CD8-positive, alpha-beta memory T cell (primary cell): ENCODE results near the gene TUSC2. TPM values are rescaled to one million over a fixed set of nuclear protein-coding genes. Genes with fewer than 3 reads are reported as not detected.

ENCODE experiments used
- CTCF ChIA-PET: fragments of 350-600 bp; sonication (Branson Sonifier 250); formaldehyde crosslinking; loops from one replicate; lab custom pipeline; 2021; ENCODE audit warnings: antibody characterized with exemption; lab: Charles Lee
- POLR2A ChIA-PET: fragments of 350-600 bp; sonication (Branson Sonifier 250); formaldehyde crosslinking; loops from one replicate; lab custom pipeline; 2021; ENCODE audit warnings: antibody characterized with exemption; lab: Charles Lee
- DNase-seq, 5 donors: peaks; one replicate each; pipeline versions ENCODE4 v3.0.0 to v3.0.0-alpha.2; 2020 to 2022; ENCODE audit warnings: mixed read lengths in 1 of 5
- H3K27ac ChIP-seq: one replicate; pipeline ENCODE4 v1.7.0; 2013; ENCODE audit warnings: low read depth, mild to moderate bottlenecking, low read length, moderate library complexity
- H3K27me3 ChIP-seq: 2 replicates; pipeline ENCODE4 v1.7.0; 2013; ENCODE audit warnings: low read length, mild to moderate bottlenecking; ENCODE audit not compliant: insufficient read depth, poor library complexity, severe bottlenecking
- H3K36me3 ChIP-seq: 2 replicates; pipeline ENCODE4 v1.7.0; 2013; ENCODE audit warnings: mild to moderate bottlenecking, low read length, moderate library complexity; ENCODE audit not compliant: insufficient read depth
- H3K4me1 ChIP-seq: 2 replicates; pipeline ENCODE4 v1.7.0; 2013; ENCODE audit warnings: mild to moderate bottlenecking, low read length, moderate library complexity; ENCODE audit not compliant: insufficient read depth
- H3K4me3 ChIP-seq: 2 replicates; pipeline ENCODE4 v1.7.0; 2013; ENCODE audit warnings: mild to moderate bottlenecking, low read length
- H3K9me3 ChIP-seq: 2 replicates; pipeline ENCODE4 v1.7.0; 2013; ENCODE audit warnings: mild to moderate bottlenecking, low read length
- H3K27ac Mint-ChIP-seq, 8 donors: one replicate each; pipeline ENCODE4 v1.8.0; 2020 to 2021; ENCODE audit warnings: mixed read lengths in 8 of 8, mild to moderate bottlenecking in 6 of 8, inconsistent platforms in 3 of 8, moderate library complexity in 3 of 8
- H3K27me3 Mint-ChIP-seq, 2 donors: one replicate each; pipeline ENCODE4 v1.8.0; 2020 to 2021; ENCODE audit warnings: mixed read lengths in 2 of 2, mild to moderate bottlenecking in 1 of 2, moderate library complexity in 1 of 2
- H3K36me3 Mint-ChIP-seq, 3 donors: one replicate each; pipeline ENCODE4 v1.8.0; 2020 to 2021; ENCODE audit warnings: mixed read lengths in 3 of 3, inconsistent platforms in 1 of 3, mild to moderate bottlenecking in 1 of 3
- H3K4me1 Mint-ChIP-seq, 3 donors: one replicate each; pipeline ENCODE4 v1.8.0; 2020 to 2021; ENCODE audit warnings: mixed read lengths in 3 of 3, inconsistent platforms in 1 of 3, mild to moderate bottlenecking in 1 of 3
- H3K4me3 Mint-ChIP-seq, 7 donors: one replicate each; pipeline ENCODE4 v1.8.0; 2020 to 2021; ENCODE audit warnings: mixed read lengths in 7 of 7, mild to moderate bottlenecking in 6 of 7, moderate library complexity in 4 of 7, inconsistent platforms in 2 of 7
- H3K9me3 Mint-ChIP-seq, 5 donors: one replicate each; pipeline ENCODE4 v1.8.0; 2020 to 2022; ENCODE audit warnings: mixed read lengths in 5 of 5, mild to moderate bottlenecking in 3 of 5, moderate library complexity in 2 of 5, inconsistent platforms in 1 of 5
- polyA plus RNA-seq: library from polyadenylated mRNA; unstranded; fragments of 300-500 nt; fragmentation: Illumina TruSeq; gene quantifications from one replicate; pipeline ENCODE4 v1.2.3, GENCODE V29; 2021
- total RNA-seq, 2 experiments: library from RNA; stranded (reverse); gene quantifications; one replicate each; pipeline ENCODE4 v1.2.3, GENCODE V29; 2021

TUSC2 gene
- total and polyA plus RNA-seq, 3 experiments from 2014 or later: 31.4 to 52.9 (median 36.6) TPM

GRCh38 chr3:50370594-50370993 lies 42.6 kb upstream of the TUSC2 start:
- Mint-ChIP-seq H3K36me3 (peaks cover 0 to 1% (median 0%) of the 10 kb centered on the region in 3 donors), H3K9me3 (no peaks in the 10 kb centered on the region)
- POLR2A ChIA-PET: no interaction called here

GRCh38 chr3:50369012-50369670 lies 41.1 kb upstream of the TUSC2 start:
- H3K27ac ChIP-seq: no peak overlapping the region
- H3K27me3 ChIP-seq: no peaks in the 10 kb centered on the region
- ChIA-PET POLR2A (no interaction called here), CTCF (interaction anchor here (0.7 to 1.4 kb wide), 2 partner anchors 174 to 181 kb away, joined by 3 to 4 read pairs; no protein-coding TSS in a partner anchor)
- Mint-ChIP-seq H3K36me3 (peaks cover 0 to 6% (median 0%) of the 10 kb centered on the region in 3 donors), H3K27me3 (no peaks in the 10 kb centered on the region), H3K27ac (peak overlapping the region in 4 of 8 donors; percentile 1 to 69 (median 39)), H3K9me3 (no peaks in the 10 kb centered on the region), H3K4me1 (peaks cover 14 to 39% (median 19%) of the 10 kb centered on the region in 3 donors), H3K4me3 (no peak overlapping the region)
- H3K4me1 ChIP-seq: peaks cover 23% of the 10 kb centered on the region
- DNase-seq: no peak
- H3K9me3 ChIP-seq: no peaks in the 10 kb centered on the region
- H3K4me3 ChIP-seq: no peak overlapping the region
- no peaks in the 10 kb centered on the region for H3K36me3 ChIP-seq

More at GRCh38 chr3:50370594-50370993, 42.6 kb upstream of the TUSC2 start:
- DNase-seq: no peak
- CTCF ChIA-PET: interaction anchor here (1.1 to 2.0 kb wide), 2 partner anchors 23 to 124 kb away, joined by 3 to 5 read pairs; no protein-coding TSS in a partner anchor
- no peak overlapping the region for H3K27ac ChIP-seq
- H3K36me3 ChIP-seq: no peaks in the 10 kb centered on the region
- Mint-ChIP-seq H3K4me1 (peaks cover 9 to 30% (median 14%) of the 10 kb centered on the region in 3 donors), H3K27me3 (no peaks in the 10 kb centered on the region), H3K27ac (peak overlapping the region in 1 of 8 donors; percentile 28), H3K4me3 (peak overlapping the region in 1 of 7 donors; percentile 38)
- no peaks in the 10 kb centered on the region for H3K27me3 ChIP-seq
- H3K4me1 ChIP-seq: peaks cover 14% of the 10 kb centered on the region
- H3K9me3 ChIP-seq: no peaks in the 10 kb centered on the region
- no peak overlapping the region for H3K4me3 ChIP-seq

GRCh38 chr3:50365842-50366220 lies 37.8 kb upstream of the TUSC2 start:
- no peaks in the 10 kb centered on the region for H3K9me3 Mint-ChIP-seq
- peaks cover 0 to 6% (median 0%) of the 10 kb centered on the region in 3 donors for H3K36me3 Mint-ChIP-seq

DNA sequence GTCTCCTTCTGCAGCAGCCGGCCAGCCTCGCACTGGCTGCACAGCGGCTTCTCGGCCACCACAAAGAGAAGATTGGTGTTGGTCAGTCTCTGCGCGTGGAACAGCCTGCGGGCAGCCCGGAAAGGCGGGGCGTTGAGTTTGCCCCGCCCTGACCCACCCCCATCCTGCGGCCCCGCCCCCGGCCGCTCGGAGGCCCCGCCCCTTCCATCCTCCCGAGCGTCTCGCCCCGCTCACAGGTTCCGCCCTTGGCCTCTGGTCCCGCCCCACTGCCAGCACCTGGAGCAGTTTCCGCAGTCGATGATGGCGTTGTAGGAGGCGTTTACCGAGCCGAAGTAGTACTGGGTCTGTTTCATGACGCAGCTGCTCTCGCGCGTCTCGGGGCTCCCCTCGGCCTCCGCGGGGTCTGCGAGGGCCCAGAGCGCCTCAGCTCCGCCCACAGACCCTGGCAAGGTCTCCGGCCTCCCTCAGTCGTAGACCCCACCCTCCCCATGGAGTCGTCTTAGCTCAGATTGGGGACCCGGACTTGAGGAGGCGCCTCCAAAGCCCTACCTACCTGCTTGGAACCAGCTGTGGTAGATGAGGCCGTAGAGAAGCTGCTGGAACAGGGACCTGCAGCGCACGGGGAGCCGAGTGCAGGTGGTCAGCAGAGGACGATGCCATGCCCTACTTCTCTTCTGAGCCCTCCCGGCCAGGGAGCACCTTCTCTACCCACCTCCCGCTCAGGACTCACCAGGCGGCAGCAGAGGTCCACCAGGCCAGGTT lies 37.2 kb upstream of the TUSC2 start:
- H3K27me3 ChIP-seq: no peaks in the 10 kb centered on the region
- H3K27ac ChIP-seq: peak overlapping the region; percentile 88
- DNase-seq: peak; percentile 92 to 97 (median 94)
- Mint-ChIP-seq H3K9me3 (no peaks in the 10 kb centered on the region), H3K27me3 (peaks cover 0 to 2% of the 10 kb centered on the region in 2 donors), H3K27ac (peak overlapping the region; percentile 89 to 99 (median 94)), H3K4me3 (peak overlapping the region; percentile 80 to 96 (median 88)), H3K4me1 (peaks cover 14 to 48% (median 19%) of the 10 kb centered on the region in 3 donors), H3K36me3 (peaks cover 0 to 6% (median 0%) of the 10 kb centered on the region in 3 donors)
- CTCF ChIA-PET: interaction anchor here (0.7 to 1.5 kb wide), 9 partner anchors 9 to 1007 kb away, joined by 3 to 7 read pairs (median 4); partner anchors contain the start of genes CYB561D2, HEMK1 and NPRL2
- no peaks in the 10 kb centered on the region for H3K36me3 ChIP-seq
- peak overlapping the region; percentile 94 for H3K4me3 ChIP-seq
- POLR2A ChIA-PET: interaction anchor here (0.5 to 1.6 kb wide), 12 partner anchors 11 to 776 kb away, joined by 3 to 9 read pairs (median 4); partner anchors contain the start of genes CYB561D2, HYAL3, NAA80 and NPRL2
- peaks cover 25% of the 10 kb centered on the region for H3K4me1 ChIP-seq
- no peaks in the 10 kb centered on the region for H3K9me3 ChIP-seq

More at GRCh38 chr3:50365842-50366220, 37.8 kb upstream of the TUSC2 start:
- Mint-ChIP-seq H3K4me1 (peaks cover 14 to 48% (median 19%) of the 10 kb centered on the region in 3 donors), H3K4me3 (peak overlapping the region; percentile 80 to 96 (median 88)), H3K27ac (peak overlapping the region; percentile 89 to 99 (median 94)), H3K27me3 (no peaks in the 10 kb centered on the region)
- Histone ChIP-seq H3K27me3 (no peaks in the 10 kb centered on the region), H3K36me3 (no peaks in the 10 kb centered on the region), H3K4me3 (peak overlapping the region; percentile 94), H3K27ac (peak overlapping the region; percentile 88), H3K4me1 (peaks cover 25% of the 10 kb centered on the region), H3K9me3 (no peaks in the 10 kb centered on the region)
- POLR2A ChIA-PET: interaction anchor here (0.5 to 1.6 kb wide), 8 partner anchors 12 to 287 kb away, joined by 3 to 9 read pairs (median 4); no protein-coding TSS in a partner anchor
- no peak for DNase-seq
- CTCF ChIA-PET: interaction anchor here (0.8 to 1.5 kb wide), 8 partner anchors 10 to 203 kb away, joined by 3 to 7 read pairs (median 4); partner anchors contain the start of genes CYB561D2, HEMK1 and NPRL2

- DNase-seq: no peak
- peak overlapping the region; percentile 80 to 96 (median 88) for H3K4me3 Mint-ChIP-seq
- Histone ChIP-seq H3K27me3 (no peaks in the 10 kb centered on the region), H3K4me3 (no peak overlapping the region), H3K4me1 (peaks cover 31% of the 10 kb centered on the region), H3K27ac (no peak overlapping the region), H3K36me3 (no peaks in the 10 kb centered on the region), H3K9me3 (no peaks in the 10 kb centered on the region)
- H3K9me3 Mint-ChIP-seq: no peaks in the 10 kb centered on the region
- peak overlapping the region in 2 of 8 donors; percentile 66 to 89 for H3K27ac Mint-ChIP-seq
- peaks cover 0 to 6% (median 0%) of the 10 kb centered on the region in 3 donors for H3K36me3 Mint-ChIP-seq
- peaks cover 20 to 53% (median 22%) of the 10 kb centered on the region in 3 donors for H3K4me1 Mint-ChIP-seq
- CTCF ChIA-PET: interaction anchor here (1.0 to 1.8 kb wide), 5 partner anchors 8 to 205 kb away, joined by 3 to 5 read pairs (median 5); partner anchors contain the start of genes CYB561D2, HEMK1 and NPRL2
- POLR2A ChIA-PET: interaction anchor here (0.6 to 1.6 kb wide), 11 partner anchors 12 to 777 kb away, joined by 3 to 8 read pairs (median 4); partner anchors contain the start of genes CYB561D2, HYAL3, NAA80 and NPRL2
- peaks cover 0 to 2% of the 10 kb centered on the region in 2 donors for H3K27me3 Mint-ChIP-seq
Observed at GRCh38 chr3:50364573-50365079, 36.6 kb upstream of the TUSC2 start.

DNA sequence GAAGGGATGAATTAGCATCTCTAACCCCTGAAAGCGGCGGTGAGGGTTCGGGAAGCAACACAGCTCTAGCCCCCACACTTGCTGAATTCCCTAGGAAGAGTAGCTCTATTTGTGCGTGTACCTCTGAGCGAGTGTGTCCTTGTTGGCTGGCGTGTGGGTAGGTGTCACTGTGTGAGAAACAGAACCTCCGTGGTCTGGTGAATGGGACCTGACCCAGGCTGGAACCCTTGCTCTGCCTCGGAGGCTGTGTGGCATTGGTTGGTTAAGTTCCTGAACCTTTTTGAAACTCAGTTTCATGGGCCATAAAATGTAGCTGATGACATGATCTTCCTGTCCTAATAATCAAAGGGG lies 31.7 kb upstream of the TUSC2 start:
- Histone ChIP-seq H3K27ac (no peak overlapping the region), H3K4me1 (peaks cover 44% of the 10 kb centered on the region), H3K27me3 (no peaks in the 10 kb centered on the region), H3K4me3 (peak overlapping the region; percentile 95), H3K9me3 (no peaks in the 10 kb centered on the region), H3K36me3 (no peaks in the 10 kb centered on the region)
- Mint-ChIP-seq H3K27me3 (peaks cover 0 to 2% of the 10 kb centered on the region in 2 donors), H3K36me3 (peaks cover 0 to 37% (median 0%) of the 10 kb centered on the region in 3 donors), H3K9me3 (no peaks in the 10 kb centered on the region), H3K4me1 (peaks cover 36 to 61% (median 38%) of the 10 kb centered on the region in 3 donors), H3K27ac (peak overlapping the region; percentile 81 to 99 (median 96)), H3K4me3 (peak overlapping the region; percentile 94 to 99 (median 96))
- ChIA-PET CTCF (interaction anchor here (0.6 to 1.9 kb wide), 2 partner anchors 9 to 11 kb away, joined by 3 to 9 read pairs; partner anchors contain the start of genes CYB561D2 and NPRL2), POLR2A (interaction anchor here (1.1 to 1.6 kb wide), 3 partner anchors 9 to 209 kb away, joined by 3 to 13 read pairs (median 3); partner anchors contain the start of genes CYB561D2, HEMK1, NPRL2 and RASSF1)
- no peak for DNase-seq
